ENCODE data around the gene EFL1. TPM values are rescaled to one million over a fixed set of nuclear protein-coding genes. Genes with fewer than 3 reads are reported as not detected.
"Not testable (repeated sequence)": the region's sequence is repeated elsewhere in the genome, so short reads cannot be mapped to it uniquely, and the experiment has no call there.

Gene EFL1
- total and polyA plus RNA-seq, 7 donors: 9.2 to 19.7 (median 13.1) TPM

GRCh38 chr15:82301296-82302016, 38.9 kb upstream of the EFL1 start:
- ATAC-seq: no peak

GRCh38 chr15:82300883-82301282, 38.3 kb upstream of the EFL1 start:
- no peak for TF ChIP-seq CTCF (IDR thresholded peaks at IDR 0.05)
- no peaks in the 10 kb centered on the region for H3K9me3 ChIP-seq
- DNase-seq (no peak), ATAC-seq (no peak)
- intact Hi-C loops (cut with DNase I): no loop called here
- H3K4me1 ChIP-seq: no peaks in the 10 kb centered on the region
- no peak overlapping the region for H3K27ac ChIP-seq
- H3K36me3 ChIP-seq (ENCODE audit: insufficient read depth in 1 of 2, low read depth in 1 of 2): no peaks in the 10 kb centered on the region
- no peaks in the 10 kb centered on the region for H3K27me3 ChIP-seq (ENCODE audit: insufficient read depth in 3 of 3, low read length in 2 of 3)
- 87 to 92% (median 87%) methylated on average over 7 of the region's 7 CpGs for WGBS, 3 donors
- H3K4me3 ChIP-seq: no peak overlapping the region

More at GRCh38 chr15:82301296-82302016, 38.9 kb upstream of the EFL1 start:
- Histone ChIP-seq H3K9me3 (no peaks in the 10 kb centered on the region), H3K27me3 (ENCODE audit: insufficient read depth in 3 of 3, low read length in 2 of 3) (no peaks in the 10 kb centered on the region), H3K4me3 (no peak overlapping the region), H3K4me1 (no peaks in the 10 kb centered on the region), H3K27ac (no peak overlapping the region), H3K36me3 (ENCODE audit: insufficient read depth in 1 of 2, low read depth in 1 of 2) (no peaks in the 10 kb centered on the region)
- no peak for TF ChIP-seq CTCF (IDR thresholded peaks at IDR 0.05)
- 76 to 83% (median 83%) methylated on average over 3 of the region's 3 CpGs for WGBS, 3 donors
- intact Hi-C loops (cut with DNase I): no loop called here
- no peak for DNase-seq

DNA sequence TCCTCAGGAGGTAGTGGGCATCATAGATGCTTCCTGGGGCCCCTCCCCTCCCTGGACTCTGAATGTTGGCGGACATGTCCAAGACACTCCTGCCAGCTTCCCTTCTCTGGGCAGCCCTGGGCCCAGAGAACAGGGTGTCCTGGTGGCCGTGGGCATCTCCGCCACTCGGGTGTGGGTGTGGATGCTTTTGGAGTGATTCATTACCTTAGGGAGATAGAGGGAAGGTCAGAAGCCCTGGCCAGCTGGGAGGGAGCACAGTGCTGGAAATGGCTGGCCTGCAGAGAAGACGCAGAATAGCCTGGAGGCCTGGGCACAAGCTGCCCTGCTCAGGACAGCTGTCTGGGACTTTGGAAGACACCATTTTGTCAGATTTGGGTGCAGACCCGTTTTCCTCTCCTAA, 37.8 kb upstream of the EFL1 start:
- H3K4me1 ChIP-seq; H3K4me3 ChIP-seq; intact Hi-C loops (cut with DNase I); DNase-seq; H3K27me3 ChIP-seq (ENCODE audit: insufficient read depth in 3 of 3, low read length in 2 of 3); H3K36me3 ChIP-seq (ENCODE audit: insufficient read depth in 1 of 2, low read depth in 1 of 2); H3K9me3 ChIP-seq; H3K27ac ChIP-seq: not testable (repeated sequence)
- WGBS, 3 donors: 35 to 64% (median 43%) methylated on average over 5 to 6 of the region's 6 CpGs
- ATAC-seq: peak; percentile 30 to 83 (median 58)

DNA sequence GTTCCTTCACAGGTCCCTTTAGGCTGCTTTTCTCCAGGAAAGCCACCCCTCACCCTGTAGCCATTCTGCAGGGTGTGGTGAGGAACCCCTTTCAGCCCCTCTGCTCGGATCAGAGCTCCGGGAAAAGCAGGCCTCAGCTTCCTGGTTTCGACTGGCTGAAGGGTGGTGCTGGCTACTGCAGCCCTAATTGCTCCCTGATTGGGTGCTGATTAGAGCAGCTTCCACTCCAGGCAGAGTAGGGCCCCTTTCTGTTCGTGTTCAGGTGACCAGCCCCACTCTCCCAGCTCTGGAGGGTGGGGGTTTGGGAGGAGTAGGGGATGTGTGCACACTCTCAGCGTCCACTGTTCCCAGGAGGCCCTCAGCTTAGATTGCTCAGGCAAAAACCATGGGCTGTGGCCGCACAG, 37.0 kb upstream of the EFL1 start:
- H3K36me3 ChIP-seq (ENCODE audit: insufficient read depth in 1 of 2, low read depth in 1 of 2); H3K4me3 ChIP-seq; H3K9me3 ChIP-seq; H3K27me3 ChIP-seq (ENCODE audit: insufficient read depth in 3 of 3, low read length in 2 of 3); intact Hi-C loops (cut with DNase I); H3K4me1 ChIP-seq; ATAC-seq; H3K27ac ChIP-seq; DNase-seq: not testable (repeated sequence)
- 76 to 80% (median 79%) methylated on average over 3 of the region's 6 CpGs for WGBS, 3 donors

- no peak for ATAC-seq
- H3K4me3 ChIP-seq: no peak overlapping the region
- H3K9me3 ChIP-seq: no peaks in the 10 kb centered on the region
- intact Hi-C loops (cut with DNase I): no loop called here
- 31 to 37% (median 34%) methylated on average over 39 to 44 of the region's 44 CpGs for WGBS, 3 donors
- no peak for DNase-seq
- H3K36me3 ChIP-seq (ENCODE audit: insufficient read depth in 1 of 2, low read depth in 1 of 2): no peaks in the 10 kb centered on the region
- no peaks in the 10 kb centered on the region for H3K4me1 ChIP-seq
- no peak overlapping the region for H3K27ac ChIP-seq
- no peak for TF ChIP-seq CTCF (IDR thresholded peaks at IDR 0.05)
- H3K27me3 ChIP-seq (ENCODE audit: insufficient read depth in 3 of 3, low read length in 2 of 3): no peaks in the 10 kb centered on the region
These were observed 36.0 kb upstream of the EFL1 start for GRCh38 chr15:82298520-82298919.

DNA sequence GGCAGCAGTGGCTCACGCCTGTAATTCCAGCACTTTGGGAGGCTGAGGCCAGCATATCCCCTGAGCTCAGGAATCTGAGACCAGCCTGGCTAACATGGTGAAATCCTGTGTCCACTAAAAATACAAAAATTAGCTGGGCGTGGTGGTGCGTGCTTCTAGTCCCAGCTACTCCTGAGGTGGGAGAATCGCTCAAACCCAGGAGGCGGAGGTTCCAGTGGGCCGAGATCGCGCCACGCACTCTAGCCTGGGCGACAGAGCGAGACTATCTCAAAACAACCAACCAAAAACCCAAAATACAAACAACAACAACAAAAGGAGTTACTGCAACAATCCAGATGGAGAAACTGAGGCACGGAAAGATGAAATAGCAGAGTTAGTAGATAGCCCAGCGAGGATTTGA, 35.5 kb upstream of the EFL1 start:
- Histone ChIP-seq H3K4me3 (no peak overlapping the region), H3K9me3 (no peaks in the 10 kb centered on the region), H3K4me1 (no peaks in the 10 kb centered on the region), H3K27me3 (ENCODE audit: insufficient read depth in 3 of 3, low read length in 2 of 3) (no peaks in the 10 kb centered on the region), H3K36me3 (ENCODE audit: insufficient read depth in 1 of 2, low read depth in 1 of 2) (no peaks in the 10 kb centered on the region), H3K27ac (no peak overlapping the region)
- TF ChIP-seq CTCF (IDR thresholded peaks at IDR 0.05): no peak
- 93 to 95% (median 93%) methylated on average over 13 of the region's 13 CpGs for WGBS, 3 donors
- ATAC-seq: no peak
- intact Hi-C loops (cut with DNase I): no loop called here
- no peak for DNase-seq
